ENCODE results near the gene POLK. TPM values are rescaled to one million over a fixed set of nuclear protein-coding genes. Genes with fewer than 3 reads are reported as not detected.

Gene POLK
- total RNA-seq, 1 experiment from 2014 or later = 9.0 TPM

- Histone ChIP-seq H3K4me3 (ENCODE audit: low read length) (peak overlapping the region; percentile 68; the same call in 1 of the 2 replicates), H4K20me1 (ENCODE audit: low read length) (no peaks in the 10 kb centered on the region), H2AFZ (ENCODE audit: low read length) (no peak overlapping the region), H3F3A (ENCODE audit: low read length, unreplicated experiment) (no peaks in the 10 kb centered on the region), H3K27ac (ENCODE audit: low read length) (no peak overlapping the region; the same call in 1 of the 2 replicates), H3K9me3 (ENCODE audit: low read length) (no peaks in the 10 kb centered on the region), H3K9me2 (replicated peaks; ENCODE audit: low read length) (no peaks in the 10 kb centered on the region), H3K4me2 (ENCODE audit: low read length) (0 out of 2 replicates have a peak overlapping the region, but pooled peaks have one; percentile 42), H3K9ac (ENCODE audit: low read length) (no peak overlapping the region), H3K4me1 (ENCODE audit: insufficient read depth, low read length) (peaks cover 35% of the 10 kb centered on the region), H3K27me3 (ENCODE audit: low read length) (no peaks in the 10 kb centered on the region), H3K36me3 (ENCODE audit: low read depth, low read length) (no peaks in the 10 kb centered on the region; the same call in 1 of the 2 replicates), H3K79me2 (ENCODE audit: low read length) (no peaks in the 10 kb centered on the region; the same call in 1 of the 2 replicates)
- ATAC-seq = peak; percentile 11
- no TSS peak for BruUV-seq (replicated peaks)
- POLR2A ChIA-PET (ENCODE audit: unreplicated experiment) = no interaction called here
- intact Hi-C loops (cut with micrococcal nuclease) = loop anchor here (1.0 kb wide), 1 partner anchor 10 kb away; no protein-coding TSS in a partner anchor
- CTCF ChIA-PET = interaction anchor here (0.6 to 0.7 kb wide), 2 partner anchors 10 to 69 kb away, joined by 3 read pairs; no protein-coding TSS in a partner anchor
- no peak for DNase-seq
- TF ChIP-seq CTCF (conservative IDR thresholded peaks at IDR 0.05; ENCODE audit: low read depth, low read length) (no peak), EZH2 (IDR thresholded peaks at IDR 0.05; ENCODE audit: low read length, unreplicated experiment) (no peak), EZH2phosphoT487 (IDR thresholded peaks at IDR 0.05; ENCODE audit: borderline replicate concordance, low read length) (no peak)
Observed at GRCh38 chr5:75612226-75612569, 100.5 kb downstream of the POLK start.

- H3K27ac ChIP-seq (ENCODE audit: low read length) = no peak overlapping the region
- no peaks in the 10 kb centered on the region; the same call in 1 of the 2 replicates for H3K36me3 ChIP-seq (ENCODE audit: low read depth, low read length)
- H2AFZ ChIP-seq (ENCODE audit: low read length) = no peak overlapping the region
- no peak overlapping the region for H3K4me2 ChIP-seq (ENCODE audit: low read length)
- DNase-seq (no peak), ATAC-seq (no peak)
- no peaks in the 10 kb centered on the region for H3K27me3 ChIP-seq (ENCODE audit: low read length)
- BruUV-seq (replicated peaks) = no TSS peak
- no peaks in the 10 kb centered on the region for H4K20me1 ChIP-seq (ENCODE audit: low read length)
- ChIA-PET CTCF (no interaction called here), POLR2A (ENCODE audit: unreplicated experiment) (no interaction called here)
- no peak overlapping the region for H3K4me3 ChIP-seq (ENCODE audit: low read length)
- no peak overlapping the region for H3K9ac ChIP-seq (ENCODE audit: low read length)
- intact Hi-C loops (cut with micrococcal nuclease) = loop anchor here (1.0 kb wide), 1 partner anchor 9 kb away; no protein-coding TSS in a partner anchor
- no peaks in the 10 kb centered on the region; the same call in 1 of the 2 replicates for H3K79me2 ChIP-seq (ENCODE audit: low read length)
- peaks cover 35% of the 10 kb centered on the region for H3K4me1 ChIP-seq (ENCODE audit: insufficient read depth, low read length)
- TF ChIP-seq EZH2phosphoT487 (IDR thresholded peaks at IDR 0.05; ENCODE audit: borderline replicate concordance, low read length) = no peak
- no peak for TF ChIP-seq EZH2 (IDR thresholded peaks at IDR 0.05; ENCODE audit: low read length, unreplicated experiment)
- no peak for TF ChIP-seq CTCF (conservative IDR thresholded peaks at IDR 0.05; ENCODE audit: low read depth, low read length)
- no peaks in the 10 kb centered on the region for H3F3A ChIP-seq (ENCODE audit: low read length, unreplicated experiment)
- H3K9me3 ChIP-seq (ENCODE audit: low read length) = no peaks in the 10 kb centered on the region
- no peaks in the 10 kb centered on the region for H3K9me2 ChIP-seq (replicated peaks; ENCODE audit: low read length)
Observed at GRCh38 chr5:75612901-75613300, 101.2 kb downstream of the POLK start.

GRCh38 chr5:75614176-75614575 lies 102.5 kb downstream of the POLK start:
- TF ChIP-seq CTCF (conservative IDR thresholded peaks at IDR 0.05; ENCODE audit: low read depth, low read length) = no peak
- TF ChIP-seq EZH2phosphoT487 (IDR thresholded peaks at IDR 0.05; ENCODE audit: borderline replicate concordance, low read length) = no peak
- TF ChIP-seq EZH2 (IDR thresholded peaks at IDR 0.05; ENCODE audit: low read length, unreplicated experiment) = no peak
- intact Hi-C loops (cut with micrococcal nuclease) = no loop called here

More at GRCh38 chr5:75614176-75614575, 102.5 kb downstream of the POLK start:
- H3F3A ChIP-seq (ENCODE audit: low read length, unreplicated experiment) = no peaks in the 10 kb centered on the region
- H3K36me3 ChIP-seq (ENCODE audit: low read depth, low read length) = no peaks in the 10 kb centered on the region; the same call in 1 of the 2 replicates
- BruUV-seq (replicated peaks) = no TSS peak
- H3K27ac ChIP-seq (ENCODE audit: low read length) = peak overlapping the region; percentile 26; the same call in 1 of the 2 replicates
- H4K20me1 ChIP-seq (ENCODE audit: low read length) = no peaks in the 10 kb centered on the region
- H3K4me2 ChIP-seq (ENCODE audit: low read length) = peak overlapping the region; percentile 28; the same call in 1 of the 2 replicates
- no peak overlapping the region for H2AFZ ChIP-seq (ENCODE audit: low read length)
- ChIA-PET CTCF (no interaction called here), POLR2A (ENCODE audit: unreplicated experiment) (interaction anchor here (0.5 kb wide), 1 partner anchor 52 kb away, joined by 11 read pairs; no protein-coding TSS in a partner anchor)
- H3K9me3 ChIP-seq (ENCODE audit: low read length) = no peaks in the 10 kb centered on the region
- no peaks in the 10 kb centered on the region for H3K9me2 ChIP-seq (replicated peaks; ENCODE audit: low read length)
- H3K79me2 ChIP-seq (ENCODE audit: low read length) = no peaks in the 10 kb centered on the region; the same call in 1 of the 2 replicates
- peaks cover 35% of the 10 kb centered on the region for H3K4me1 ChIP-seq (ENCODE audit: insufficient read depth, low read length)
- H3K27me3 ChIP-seq (ENCODE audit: low read length) = no peaks in the 10 kb centered on the region
- H3K4me3 ChIP-seq (ENCODE audit: low read length) = no peak overlapping the region
- H3K9ac ChIP-seq (ENCODE audit: low read length) = no peak overlapping the region
- ATAC-seq = peak; percentile 9
- DNase-seq = peak; percentile 46
